ENCODE measurements around the gene ITIH4.

The ITIH4 gene

DNA sequence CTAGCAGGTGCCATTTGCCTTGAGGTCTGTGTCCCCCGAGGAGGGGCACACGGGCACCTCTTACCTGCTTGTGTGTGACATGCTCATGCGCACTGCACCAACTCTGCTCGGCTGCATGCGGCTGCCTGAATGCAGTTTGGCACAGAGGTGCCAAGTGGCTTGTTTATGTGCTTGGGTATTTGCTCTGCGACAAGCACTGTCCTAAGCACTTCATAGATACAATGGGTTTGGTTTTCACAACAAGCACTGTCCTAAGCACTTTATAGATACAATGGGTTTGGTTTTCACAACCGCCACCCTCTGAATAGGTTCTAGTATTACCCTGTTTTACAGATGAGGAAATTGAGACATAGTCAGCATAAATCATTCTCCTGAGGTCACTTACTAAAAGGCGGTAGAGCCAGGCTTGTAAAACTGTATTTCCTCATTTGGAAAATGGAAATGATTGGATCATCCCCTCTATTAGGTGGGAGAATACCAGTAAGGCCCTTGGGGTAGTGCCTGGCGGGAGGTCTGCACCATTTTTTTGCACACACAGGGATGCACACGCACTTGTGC is 487 bp downstream of the ITIH4 start:
- no peak for DNase-seq

DNA sequence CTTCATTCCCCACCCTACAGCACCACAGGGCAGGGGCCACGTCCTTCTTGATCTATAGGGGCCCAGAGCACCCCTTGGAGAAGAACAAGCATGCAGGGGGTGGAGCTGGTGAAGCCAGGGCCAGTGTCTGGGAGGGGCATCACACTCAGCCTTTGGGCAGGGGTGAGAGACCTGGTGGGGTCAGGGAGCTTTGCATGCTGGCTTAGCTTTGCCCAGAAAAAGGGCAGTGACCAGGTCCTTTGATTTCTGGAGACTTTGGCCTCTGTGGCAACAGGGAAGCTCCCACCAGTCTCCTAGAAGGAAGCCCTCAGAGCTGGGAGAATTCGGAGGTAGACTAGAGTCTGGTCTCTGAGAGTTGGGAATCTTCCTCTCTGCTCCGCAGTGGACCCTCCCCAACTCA is 990 bp downstream of the ITIH4 start:
- no peak for DNase-seq

DNA sequence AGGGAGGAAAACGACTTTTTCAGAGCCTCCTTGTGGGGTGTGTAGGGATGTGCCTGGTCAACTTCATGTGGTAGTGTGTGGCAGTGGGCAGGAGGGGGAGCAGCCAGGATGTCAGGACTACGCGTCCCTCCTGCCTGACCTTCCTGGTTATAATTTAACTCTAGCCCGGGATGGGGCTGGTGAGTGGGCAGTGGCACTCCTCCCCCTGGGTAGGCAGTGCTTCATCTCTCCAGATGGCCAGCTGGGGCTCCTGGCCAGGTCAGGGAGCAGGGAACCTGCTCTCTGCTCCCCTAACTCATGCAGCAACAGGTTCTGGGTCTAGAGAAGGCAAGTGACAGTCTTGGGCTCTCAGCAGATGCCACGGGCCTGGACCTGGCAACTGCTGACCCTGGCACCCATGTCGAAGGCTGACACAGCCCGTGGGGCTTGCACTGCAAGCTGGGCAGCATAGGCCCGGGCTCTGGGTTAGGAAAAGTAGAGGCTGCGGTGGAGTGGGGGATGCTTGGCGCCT is 2.6 kb downstream of the ITIH4 start:
- DNase-seq: no peak

DNA sequence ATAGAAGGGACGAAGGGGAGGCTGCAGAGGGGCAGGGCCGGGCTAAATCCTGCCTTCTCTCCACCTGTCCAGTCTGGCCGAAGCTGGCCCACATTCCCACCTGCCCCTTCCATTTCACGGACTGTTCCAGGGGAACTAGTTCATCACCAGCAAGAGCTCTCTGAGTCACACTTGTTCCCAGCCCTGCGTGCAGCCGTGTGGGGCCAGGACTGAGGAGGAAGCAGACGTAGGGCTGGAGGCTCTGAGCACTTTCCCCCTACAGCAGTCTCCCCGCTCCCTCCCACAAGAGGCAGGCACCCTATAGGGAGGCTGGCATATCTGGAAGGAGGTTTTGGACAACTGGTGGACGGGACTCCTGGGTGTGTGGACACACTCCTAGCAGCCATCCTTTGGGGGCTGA is 3.0 kb downstream of the ITIH4 start:
- DNase-seq: no peak

DNA sequence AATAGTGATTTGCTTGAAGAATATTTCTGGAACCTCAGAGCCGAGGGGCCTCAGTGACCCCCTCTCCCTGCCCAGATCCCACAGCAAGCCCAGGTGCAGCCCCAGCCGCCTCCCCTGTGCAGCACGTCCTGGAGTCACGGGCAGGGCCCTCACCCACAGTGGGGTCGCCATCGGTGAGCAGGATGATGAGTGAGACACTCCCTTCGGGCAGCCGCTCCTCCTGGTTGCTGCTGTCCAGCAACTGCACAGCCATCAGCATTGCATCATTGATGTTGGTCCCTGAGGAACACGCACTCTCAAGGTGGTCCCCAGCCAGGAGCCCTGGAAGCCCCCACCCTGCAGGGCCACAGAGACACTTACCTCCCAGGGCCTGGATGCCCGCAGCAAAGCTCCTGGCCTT is 6.4 kb downstream of the ITIH4 start:
- no peak for DNase-seq

DNA sequence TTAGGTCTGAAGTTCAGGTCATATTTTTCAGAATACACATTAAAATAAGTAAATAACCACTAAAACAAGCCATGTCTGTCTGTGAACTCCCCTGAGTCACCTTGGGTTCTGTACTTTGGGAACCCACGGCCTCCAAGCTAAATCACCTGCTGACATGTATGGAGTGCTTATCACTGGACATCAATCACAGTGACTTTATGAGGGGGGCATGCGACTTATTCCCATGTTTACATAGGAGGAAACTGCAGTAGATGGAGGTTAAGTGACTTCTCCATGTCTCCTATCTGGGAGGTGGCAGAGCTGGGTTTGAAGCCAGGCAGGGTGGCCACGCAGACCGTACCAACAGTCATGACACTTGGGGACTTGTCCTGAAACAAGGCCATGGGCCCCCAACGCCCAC is 8.1 kb downstream of the ITIH4 start:
- no peak for DNase-seq

DNA sequence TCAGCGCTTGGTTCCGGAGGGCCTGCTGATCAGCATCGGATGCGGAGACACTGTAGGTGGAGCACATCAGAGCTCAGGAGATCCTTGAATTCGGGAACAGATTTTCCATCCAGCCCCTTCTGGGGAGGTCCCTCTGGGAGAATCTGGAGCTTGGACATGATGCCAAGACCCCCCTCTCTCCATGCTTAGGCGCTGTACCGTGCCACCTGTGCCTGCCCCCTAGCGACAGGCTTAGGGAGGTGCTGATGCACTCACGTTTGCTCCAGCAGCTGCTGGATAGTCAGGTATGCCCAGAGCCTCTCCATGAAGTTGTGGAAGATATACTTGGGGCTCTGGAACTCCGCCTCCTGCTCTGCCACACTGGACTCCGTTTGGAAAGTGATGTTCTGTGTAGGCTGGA is 9.7 kb downstream of the ITIH4 start:
- peak in 1 of 5 experiments; percentile 45 for DNase-seq

DNA sequence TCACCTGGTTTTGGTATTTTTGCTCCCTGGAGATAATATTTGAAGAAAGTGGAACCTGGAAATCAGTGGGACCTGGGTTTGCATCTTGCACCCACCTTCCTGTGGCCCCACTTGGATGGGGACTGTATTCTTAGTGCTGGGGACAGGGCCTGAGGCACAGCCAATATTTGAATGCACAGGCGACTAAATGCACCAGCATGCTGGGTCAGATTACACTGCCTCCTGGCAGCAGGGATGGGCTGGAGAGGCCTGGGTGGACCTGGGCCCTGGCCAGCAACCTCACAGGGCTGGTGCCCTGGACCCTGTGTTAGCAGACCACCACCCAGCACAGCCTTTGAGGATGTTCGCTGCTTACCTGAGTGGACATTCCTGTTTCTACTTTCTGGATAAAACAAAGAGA is 10.5 kb downstream of the ITIH4 start:
- no peak for DNase-seq

DNA sequence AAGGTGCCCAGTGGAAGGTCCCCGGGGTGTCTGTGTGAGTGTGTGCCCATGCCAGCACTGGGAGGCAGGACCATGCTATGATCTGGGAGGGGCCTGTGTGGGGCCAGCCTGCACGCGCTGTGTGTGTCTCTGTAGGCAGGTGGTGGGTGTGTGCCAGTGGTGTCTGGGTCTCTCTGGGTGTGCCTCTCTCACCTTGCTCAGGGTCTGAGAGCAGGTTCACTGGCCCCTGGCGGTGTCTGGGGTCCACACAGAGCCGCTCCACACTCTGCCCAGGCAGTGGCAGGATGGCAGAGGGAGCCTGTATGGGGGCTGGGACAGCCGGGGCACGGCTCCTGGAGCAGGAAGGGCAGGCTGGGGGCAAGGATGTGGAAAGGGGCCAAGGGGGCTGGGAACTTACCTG is 12.6 kb downstream of the ITIH4 start:
- DNase-seq: no peak

DNA sequence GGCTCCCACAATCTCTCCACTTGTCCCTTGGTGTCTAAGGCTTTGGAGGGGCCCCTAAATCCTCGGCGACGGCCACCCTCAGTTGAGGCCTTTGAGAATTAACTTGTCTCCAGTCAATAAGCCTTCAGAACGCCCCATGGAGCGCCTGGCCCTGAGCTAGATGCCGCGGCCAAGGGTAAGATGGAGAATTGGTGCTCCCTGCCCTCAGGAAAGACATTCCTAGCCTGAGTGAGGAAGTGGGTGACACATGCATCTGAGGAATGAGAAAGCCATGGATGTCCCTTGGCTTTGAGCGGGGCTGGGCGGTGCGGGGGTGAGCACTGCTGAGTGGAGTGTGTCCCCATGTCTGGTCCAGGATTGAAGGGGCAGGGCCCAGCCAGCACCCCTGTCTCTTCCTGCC is 13.3 kb downstream of the ITIH4 start:
- no peak for DNase-seq

DNA sequence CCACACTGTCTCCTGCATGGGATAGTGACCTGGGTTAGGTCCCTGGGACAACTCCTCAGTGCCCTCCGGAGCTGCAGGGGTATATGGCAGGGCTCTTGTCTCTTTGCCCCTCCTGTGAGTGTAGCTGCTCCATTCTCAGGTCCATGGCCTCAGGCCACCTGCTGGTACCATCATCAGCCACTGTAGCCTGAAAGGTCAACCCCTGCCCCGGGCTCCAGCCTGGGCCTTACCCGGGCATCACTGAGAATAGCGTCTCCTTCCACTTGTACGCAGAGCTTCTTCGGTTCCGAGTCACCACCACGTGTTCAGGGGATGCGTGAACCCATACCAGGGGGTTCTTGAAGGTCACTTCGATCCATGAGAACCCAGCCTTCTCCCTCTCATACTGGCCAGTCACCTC is 13.8 kb downstream of the ITIH4 start:
- no peak for DNase-seq

DNA sequence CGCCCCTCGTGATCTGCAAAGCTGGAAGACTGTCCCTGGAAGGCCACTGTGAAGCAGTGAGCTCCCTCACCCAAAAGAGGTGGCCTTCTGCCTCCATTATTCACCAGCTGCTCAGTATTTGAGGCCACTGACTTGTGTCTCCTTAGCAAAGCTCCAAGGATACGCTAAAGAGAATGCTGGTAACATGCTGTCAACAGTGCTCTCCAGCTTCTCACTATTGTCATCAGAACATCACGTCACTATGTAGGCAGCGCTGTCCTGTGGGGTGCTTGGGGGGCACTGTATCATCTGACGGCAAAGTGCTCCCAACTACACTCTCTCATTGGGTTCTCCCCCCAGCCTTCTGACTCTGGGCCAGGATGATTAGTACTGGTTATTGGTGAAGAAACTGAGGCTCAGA is 14.3 kb downstream of the ITIH4 start:
- DNase-seq: no peak

DNA sequence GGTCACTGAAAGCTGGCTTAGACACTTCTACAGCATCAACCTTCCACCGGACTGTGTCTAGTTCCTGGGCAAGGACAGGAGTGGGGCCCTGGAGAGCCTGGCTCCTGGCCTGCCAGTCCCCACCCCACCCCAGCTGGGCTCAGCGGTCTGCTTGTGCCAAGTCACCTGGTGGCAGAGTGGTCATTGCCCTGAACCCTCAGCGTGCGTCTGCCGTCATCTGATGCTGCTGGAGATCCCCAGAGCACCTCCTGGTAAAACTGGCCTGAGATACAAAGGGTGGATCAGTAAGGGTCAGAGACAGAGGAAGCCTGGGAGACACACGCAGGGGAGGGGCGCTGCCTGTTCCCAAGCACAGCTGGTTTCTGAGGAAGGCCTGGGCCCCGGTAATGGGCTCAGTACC is 16.7 kb downstream of the ITIH4 start:
- DNase-seq: no peak

DNA sequence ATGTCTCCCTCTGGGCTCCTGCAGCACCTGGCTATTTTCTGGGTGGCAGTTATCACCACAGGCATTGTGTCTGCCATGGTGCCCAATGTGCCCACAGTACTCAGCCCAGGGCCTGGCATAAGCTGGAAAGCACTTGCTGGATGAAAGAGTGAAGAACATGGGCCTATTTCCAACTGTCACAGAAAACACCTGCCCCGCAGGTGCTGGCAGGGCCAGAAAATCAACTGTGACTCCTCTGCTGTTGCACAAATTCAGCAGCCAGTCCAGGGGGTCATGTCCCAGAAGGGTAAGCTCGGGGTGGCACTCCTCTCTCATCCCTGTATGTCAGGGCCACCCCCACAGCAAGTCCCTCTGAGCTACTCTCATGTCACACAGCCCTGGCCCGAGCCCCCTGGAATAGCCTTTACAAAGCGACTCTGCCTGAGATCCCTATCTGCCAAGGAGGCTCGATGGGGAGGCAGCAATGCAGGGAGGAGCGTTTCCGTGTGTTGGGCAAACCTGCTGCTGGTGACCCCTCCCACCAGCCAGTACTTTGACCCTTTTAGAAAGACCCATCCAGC is 18.9 kb downstream of the ITIH4 start:
- DNase-seq: no peak

DNA sequence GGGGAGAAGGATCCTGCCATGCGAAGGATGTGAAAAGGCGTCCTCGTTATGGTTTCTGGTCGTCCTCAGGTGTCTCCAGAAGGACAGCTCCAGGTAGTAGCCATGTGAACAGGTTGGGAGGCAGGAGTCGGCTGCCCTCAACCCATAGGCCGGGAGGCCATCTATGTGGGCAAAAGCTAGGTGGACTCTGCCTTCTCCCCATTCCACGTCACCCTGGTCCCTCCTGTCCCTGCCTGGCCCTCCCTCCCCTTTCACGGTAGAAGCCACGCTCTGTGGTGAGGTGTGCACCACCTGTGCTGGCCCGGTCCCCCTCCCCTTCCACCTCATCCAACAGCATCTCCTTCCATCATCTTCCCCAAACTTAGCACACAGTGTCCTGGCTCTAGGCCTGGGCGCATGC is 19.5 kb downstream of the ITIH4 start:
- DNase-seq: no peak

DNA sequence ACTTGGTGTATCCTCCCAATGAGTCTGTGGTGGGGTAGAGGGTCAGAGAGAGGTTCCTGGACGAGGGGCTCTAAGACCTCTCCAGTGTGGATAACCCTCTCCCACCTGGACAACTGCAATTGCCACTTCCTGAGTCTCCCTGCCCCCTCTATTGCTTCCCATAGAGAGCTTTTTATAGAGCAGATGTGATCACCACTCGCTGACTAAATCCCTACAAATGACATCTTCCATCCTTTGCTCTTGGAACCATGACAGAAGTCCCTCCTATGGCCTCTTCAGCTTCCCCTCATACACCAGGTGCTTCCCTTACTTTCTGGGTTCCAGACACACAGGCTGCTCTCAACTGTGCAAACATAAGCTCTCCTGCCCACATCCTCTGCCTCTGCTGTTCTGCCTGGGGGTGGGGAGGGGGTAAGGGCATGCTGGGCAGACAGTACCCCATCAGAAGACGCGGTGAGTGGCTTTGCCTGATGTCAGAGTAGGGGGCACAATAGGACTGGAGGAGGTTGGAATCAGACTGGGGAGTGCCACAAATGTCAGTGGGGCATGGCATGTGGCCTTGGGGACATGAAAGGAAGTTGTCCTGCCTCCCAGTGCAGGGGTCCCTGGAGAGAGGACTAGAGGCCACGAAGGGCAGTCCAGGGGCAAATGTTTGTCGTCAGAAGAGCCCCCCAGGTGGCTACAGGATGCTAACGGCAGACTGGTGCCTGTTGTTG is 20.7 kb downstream of the ITIH4 start:
- DNase-seq: peak in 1 of 5 experiments; percentile 35

DNA sequence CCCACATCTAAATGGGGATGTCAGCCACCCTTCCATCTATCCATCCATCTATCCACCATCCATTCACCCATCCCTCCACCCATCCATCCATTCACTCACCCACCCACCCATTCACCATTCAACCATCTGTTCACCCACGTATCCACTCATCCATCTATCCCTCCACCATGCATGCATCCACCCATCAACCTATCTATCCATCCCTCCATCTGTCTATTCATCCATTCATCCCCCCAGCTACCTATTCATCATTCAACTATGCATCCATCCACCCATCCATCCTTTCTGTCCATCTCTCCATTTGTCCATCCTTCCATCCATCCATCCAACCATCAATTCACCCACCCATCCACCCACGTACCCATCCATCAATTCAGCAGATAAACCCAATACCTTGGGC is 21.3 kb downstream of the ITIH4 start:
- DNase-seq: no peak

DNA sequence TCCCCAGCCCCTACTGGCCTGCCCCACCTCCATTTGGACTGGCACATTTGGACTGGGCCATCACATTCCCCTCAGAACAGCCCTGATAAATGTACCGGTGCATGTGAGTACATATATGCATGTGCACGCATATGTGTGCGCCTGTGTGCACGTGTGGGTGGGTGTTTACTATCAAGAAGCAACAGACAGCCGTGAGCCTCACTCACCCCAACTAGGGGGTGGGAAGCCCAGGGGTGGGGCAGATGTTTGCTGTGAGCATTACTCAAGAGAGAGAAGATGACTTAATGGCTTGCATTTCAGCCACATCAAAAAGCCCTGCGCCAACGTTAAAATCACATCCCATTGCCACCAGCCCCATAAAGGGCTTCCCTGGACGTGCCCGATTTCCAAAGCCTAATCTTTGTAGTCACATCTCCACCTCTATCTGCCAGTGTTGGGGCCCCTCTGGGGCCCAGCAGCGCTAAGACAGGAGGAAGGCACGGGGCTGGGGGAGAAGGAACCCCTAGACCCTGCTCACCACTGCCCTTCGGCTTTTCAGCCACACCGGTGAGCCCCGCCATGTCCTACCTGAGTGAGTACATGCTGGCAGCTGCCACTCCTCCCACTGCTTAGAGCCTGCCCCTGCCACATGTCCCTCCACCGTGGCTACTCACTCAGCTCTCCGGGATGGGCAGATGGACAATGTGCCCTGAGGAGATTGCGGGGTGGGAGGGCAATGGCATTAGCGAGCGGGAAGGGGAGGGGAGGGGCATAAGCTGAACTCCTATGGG is 25.0 kb downstream of the ITIH4 start:
- DNase-seq: no peak

DNA sequence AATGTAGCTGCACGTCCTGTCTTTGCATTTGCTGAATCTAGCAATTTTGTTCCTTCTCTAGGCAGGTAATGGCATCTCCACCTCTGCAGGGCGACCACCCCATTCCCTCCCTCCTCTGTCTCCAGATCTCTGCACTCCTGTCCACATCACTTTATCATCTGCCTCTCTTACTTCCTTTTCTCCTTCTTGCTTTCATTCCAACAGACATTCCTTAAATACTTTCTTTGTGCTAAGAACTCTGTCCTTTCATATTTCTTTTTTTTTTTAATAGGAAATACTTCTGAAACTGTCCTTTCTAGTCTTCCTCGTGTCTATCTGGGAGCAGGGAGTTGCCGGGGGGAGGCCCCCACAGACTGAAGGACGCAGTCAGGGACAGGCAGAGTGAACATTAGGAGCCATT is 28.6 kb downstream of the ITIH4 start:
- no peak for DNase-seq

DNA sequence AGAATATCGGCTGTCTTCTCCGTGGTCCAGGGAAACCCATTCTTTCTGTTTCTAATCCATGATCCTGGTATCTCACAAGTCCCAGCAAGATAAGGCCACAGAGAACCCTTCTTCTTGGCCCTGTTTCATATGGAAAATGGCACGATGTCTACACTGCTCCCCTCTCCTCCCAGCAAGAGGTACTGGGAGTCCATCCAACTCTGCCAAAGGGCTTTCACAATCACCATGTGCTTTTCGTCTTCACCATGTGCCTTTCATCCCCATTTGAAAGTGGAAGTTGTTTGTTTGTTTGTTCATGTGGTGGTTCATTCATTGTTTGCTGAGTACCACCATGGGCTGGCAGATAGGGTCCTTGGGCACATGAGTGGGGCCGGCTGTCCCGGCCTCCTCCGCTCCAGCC is 30.4 kb downstream of the ITIH4 start:
- DNase-seq: no peak

DNA sequence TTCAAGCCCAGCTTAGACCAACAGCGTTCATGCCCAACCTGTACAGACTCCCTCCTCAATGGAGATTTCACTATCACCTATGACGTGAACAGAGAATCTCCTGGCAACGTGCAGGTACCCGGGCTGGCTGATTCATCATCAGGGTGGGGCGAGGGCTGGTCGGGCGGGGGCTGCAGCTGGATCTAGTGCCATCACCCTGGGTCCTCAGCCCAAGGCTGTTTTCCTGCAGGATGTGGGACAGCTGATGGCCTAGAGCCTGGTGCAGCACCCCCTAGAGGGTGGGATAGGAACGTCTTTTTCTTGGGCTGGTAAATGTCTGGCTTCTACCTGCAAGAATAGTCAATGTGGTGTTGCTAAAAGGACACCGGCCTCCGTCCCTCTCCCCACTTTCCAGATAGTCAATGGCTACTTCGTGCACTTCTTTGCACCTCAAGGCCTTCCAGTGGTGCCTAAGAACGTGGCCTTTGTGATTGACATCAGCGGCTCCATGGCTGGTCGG is 31.4 kb downstream of the ITIH4 start:
- peak in 1 of 5 experiments; percentile 13 for DNase-seq

DNA sequence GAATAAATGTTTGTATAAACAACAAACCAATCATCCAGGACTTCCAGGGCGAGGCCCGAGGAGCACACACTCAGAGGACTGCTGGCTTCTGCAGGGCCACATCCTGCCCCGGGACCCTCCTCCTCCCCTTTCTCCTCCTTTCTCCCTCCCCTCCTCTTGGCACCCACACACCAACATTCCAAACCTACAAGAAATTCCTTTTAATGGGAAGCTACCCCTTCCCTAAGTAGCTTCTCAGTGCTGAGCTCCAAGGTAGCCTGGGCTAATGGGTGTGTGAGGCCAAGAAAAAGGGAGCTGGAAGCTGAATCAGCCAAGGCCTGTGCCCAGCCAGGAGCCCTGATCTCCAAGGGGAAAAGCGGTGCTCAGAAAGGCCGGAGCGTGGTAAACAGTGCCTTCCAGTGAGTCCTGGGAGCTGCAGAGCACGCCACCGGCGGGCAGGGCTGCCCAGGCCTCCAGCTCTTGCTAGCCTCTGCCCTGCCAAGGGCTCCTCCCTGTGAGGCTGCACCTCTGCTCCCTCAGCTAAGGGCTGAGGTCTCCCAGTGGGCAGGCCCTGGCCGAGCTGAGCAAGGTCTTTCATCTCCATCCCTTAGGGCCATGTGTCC is 32.0 kb downstream of the ITIH4 start:
- DNase-seq: no peak

DNA sequence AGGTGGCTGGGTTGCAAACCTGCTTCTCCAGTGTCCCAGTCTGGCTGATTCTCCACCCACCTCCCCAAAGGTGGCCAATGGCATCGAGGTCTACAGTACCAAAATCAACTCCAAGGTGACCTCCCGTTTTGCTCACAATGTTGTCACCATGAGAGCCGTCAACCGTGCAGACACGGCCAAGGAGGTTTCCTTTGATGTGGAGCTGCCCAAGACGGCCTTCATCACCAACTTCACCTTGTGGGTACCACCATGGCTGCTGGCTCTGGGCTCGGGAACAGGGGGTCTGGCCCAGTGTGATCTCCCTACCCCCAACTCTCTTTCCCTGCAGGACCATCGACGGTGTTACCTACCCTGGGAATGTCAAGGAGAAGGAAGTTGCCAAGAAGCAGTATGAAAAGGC is 34.1 kb downstream of the ITIH4 start:
- no peak for DNase-seq

Measured in T-helper 2 cell (primary cell).